Thyroid gland (tissue), 4 donors: ENCODE measurements around the gene TOM1.

Source experiments
- POLR2A ChIP-seq, 2 donors: fragments of 450-650 bp; IDR thresholded peaks; one replicate each; pipeline ENCODE4 v1.6.1; 2017; ENCODE audit warnings: antibody characterized with exemption in 2 of 2, mild to moderate bottlenecking in 2 of 2, moderate library complexity in 1 of 2
- TF ChIP-seq, protein P1 (sequence below), 6 experiments: fragments of 200-600 bp in 3 of 6; fragments of 450-650 bp in 3 of 6; sonication (generic) in 3 of 6; IDR thresholded peaks; one replicate each; pipeline ENCODE4 v1.5.1; 2016 to 2019; ENCODE audit warnings: antibody characterized with exemption in 6 of 6, mild to moderate bottlenecking in 2 of 6, inconsistent platforms in 1 of 6, moderate library complexity in 1 of 6

DNA sequence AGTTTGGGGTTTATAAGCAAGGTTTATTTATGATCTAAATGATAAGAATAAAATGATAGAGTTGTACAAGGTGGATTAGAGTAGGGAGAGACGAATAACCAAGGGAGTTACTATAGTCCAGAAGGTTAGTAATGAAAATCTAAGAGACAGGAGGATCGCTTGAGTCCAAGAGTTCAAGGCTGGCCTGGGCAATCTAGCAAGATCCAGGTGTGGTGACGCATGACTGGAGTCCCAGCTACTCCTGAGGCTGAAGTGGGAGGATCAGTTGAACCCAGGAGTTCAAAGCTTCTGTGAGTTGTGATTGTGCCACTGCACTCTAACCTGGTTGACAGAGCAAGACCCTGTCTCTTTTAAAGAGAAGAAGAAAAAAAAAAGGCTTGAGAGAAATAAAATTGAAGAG is 30.1 kb upstream of the TOM1 start:
- TF ChIP-seq, protein P1, sequence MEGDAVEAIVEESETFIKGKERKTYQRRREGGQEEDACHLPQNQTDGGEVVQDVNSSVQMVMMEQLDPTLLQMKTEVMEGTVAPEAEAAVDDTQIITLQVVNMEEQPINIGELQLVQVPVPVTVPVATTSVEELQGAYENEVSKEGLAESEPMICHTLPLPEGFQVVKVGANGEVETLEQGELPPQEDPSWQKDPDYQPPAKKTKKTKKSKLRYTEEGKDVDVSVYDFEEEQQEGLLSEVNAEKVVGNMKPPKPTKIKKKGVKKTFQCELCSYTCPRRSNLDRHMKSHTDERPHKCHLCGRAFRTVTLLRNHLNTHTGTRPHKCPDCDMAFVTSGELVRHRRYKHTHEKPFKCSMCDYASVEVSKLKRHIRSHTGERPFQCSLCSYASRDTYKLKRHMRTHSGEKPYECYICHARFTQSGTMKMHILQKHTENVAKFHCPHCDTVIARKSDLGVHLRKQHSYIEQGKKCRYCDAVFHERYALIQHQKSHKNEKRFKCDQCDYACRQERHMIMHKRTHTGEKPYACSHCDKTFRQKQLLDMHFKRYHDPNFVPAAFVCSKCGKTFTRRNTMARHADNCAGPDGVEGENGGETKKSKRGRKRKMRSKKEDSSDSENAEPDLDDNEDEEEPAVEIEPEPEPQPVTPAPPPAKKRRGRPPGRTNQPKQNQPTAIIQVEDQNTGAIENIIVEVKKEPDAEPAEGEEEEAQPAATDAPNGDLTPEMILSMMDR (IDR thresholded peaks at IDR 0.05) = no peak
- TF ChIP-seq POLR2A (IDR thresholded peaks at IDR 0.05) = no peak
